H54 (cell line): ENCODE measurements around the gene TRMT44.

Experiments used
- DNase-seq: peaks from one replicate; pipeline ENCODE4 v3.0.0; 2011; ENCODE audit warnings: low spot score, mixed read lengths; ENCODE audit not compliant: insufficient read length
- FAIRE-seq: peaks from 3 replicates; lab custom pipeline; 2011; peaks lifted over from hg19 to GRCh38; lab: Jason Lieb, UNC
- POLR2A ChIP-seq: IDR thresholded peaks from 2 replicates; pipeline ENCODE4 v1.6.1; 2011; ENCODE audit warnings: low read depth, mild to moderate bottlenecking, low read length

The TRMT44 gene

GRCh38 chr4:8440492-8441311 lies at the start of gene TRMT44, which contains the start of gene ACOX3:
TSS of gene TRMT44 (plus strand) at chr4:8440777. CDS start at chr4:8440823, 46 bp downstream.
TSS of gene ACOX3 (minus strand) at chr4:8440723. CDS start at chr4:8416521, 24,202 bp downstream.
- FAIRE-seq (no peak), DNase-seq (peak; percentile 71)
- peak; percentile 58 for TF ChIP-seq POLR2A

- FAIRE-seq (no peak), DNase-seq (no peak)
- TF ChIP-seq POLR2A, result no peak
Observed at GRCh38 chr4:8391071-8391470, 49.5 kb upstream of the TRMT44 start.

GRCh38 chr4:8391972-8392371 lies 48.6 kb upstream of the TRMT44 start:
- DNase-seq (peak; percentile 30), FAIRE-seq (no peak)
- no peak for TF ChIP-seq POLR2A

GRCh38 chr4:8392591-8393190 lies 47.9 kb upstream of the TRMT44 start:
- FAIRE-seq (no peak), DNase-seq (no peak)
- TF ChIP-seq POLR2A, result no peak

- FAIRE-seq (peak; percentile 15), DNase-seq (peak; percentile 88)
- TF ChIP-seq POLR2A, result no peak
Observed at GRCh38 chr4:8393593-8394038, 47.0 kb upstream of the TRMT44 start.

- FAIRE-seq (no peak), DNase-seq (no peak)
- no peak for TF ChIP-seq POLR2A
Observed at GRCh38 chr4:8394061-8394519, 46.5 kb upstream of the TRMT44 start.

- DNase-seq, result no peak
- no peak for TF ChIP-seq POLR2A
- no peak for FAIRE-seq
Observed at GRCh38 chr4:8394806-8395205, 45.8 kb upstream of the TRMT44 start.

GRCh38 chr4:8395504-8396296 lies 44.9 kb upstream of the TRMT44 start:
- no peak for FAIRE-seq
- DNase-seq, result no peak
- no peak for TF ChIP-seq POLR2A

GRCh38 chr4:8396762-8397406 lies 43.7 kb upstream of the TRMT44 start:
- DNase-seq (no peak), FAIRE-seq (no peak)
- no peak for TF ChIP-seq POLR2A

- FAIRE-seq, result no peak
- no peak for DNase-seq
- no peak for TF ChIP-seq POLR2A
Observed at GRCh38 chr4:8398347-8398746, 42.2 kb upstream of the TRMT44 start.

- no peak for TF ChIP-seq POLR2A
- no peak for FAIRE-seq
- DNase-seq, result no peak
Observed at GRCh38 chr4:8399298-8399697, 41.3 kb upstream of the TRMT44 start.

- no peak for TF ChIP-seq POLR2A
- no peak for DNase-seq
- FAIRE-seq, result no peak
Observed at GRCh38 chr4:8400632-8401325, 39.8 kb upstream of the TRMT44 start.

GRCh38 chr4:8401665-8402064 lies 38.9 kb upstream of the TRMT44 start:
- DNase-seq, result no peak
- FAIRE-seq, result no peak
- TF ChIP-seq POLR2A, result no peak

- TF ChIP-seq POLR2A, result no peak
- DNase-seq (no peak), FAIRE-seq (no peak)
Observed at GRCh38 chr4:8402181-8402597, 38.4 kb upstream of the TRMT44 start.
